Measurements from ENCODE around the gene EIF2AK3. TPM values are rescaled to one million over a fixed set of nuclear protein-coding genes. Genes with fewer than 3 reads are reported as not detected.

EIF2AK3 gene
- 10.7 and 18.4 TPM in 2 replicates for total RNA-seq (2014; rRNA removed; shearing (Covaris generic); ENCODE audit: low replicate concordance)

DNA sequence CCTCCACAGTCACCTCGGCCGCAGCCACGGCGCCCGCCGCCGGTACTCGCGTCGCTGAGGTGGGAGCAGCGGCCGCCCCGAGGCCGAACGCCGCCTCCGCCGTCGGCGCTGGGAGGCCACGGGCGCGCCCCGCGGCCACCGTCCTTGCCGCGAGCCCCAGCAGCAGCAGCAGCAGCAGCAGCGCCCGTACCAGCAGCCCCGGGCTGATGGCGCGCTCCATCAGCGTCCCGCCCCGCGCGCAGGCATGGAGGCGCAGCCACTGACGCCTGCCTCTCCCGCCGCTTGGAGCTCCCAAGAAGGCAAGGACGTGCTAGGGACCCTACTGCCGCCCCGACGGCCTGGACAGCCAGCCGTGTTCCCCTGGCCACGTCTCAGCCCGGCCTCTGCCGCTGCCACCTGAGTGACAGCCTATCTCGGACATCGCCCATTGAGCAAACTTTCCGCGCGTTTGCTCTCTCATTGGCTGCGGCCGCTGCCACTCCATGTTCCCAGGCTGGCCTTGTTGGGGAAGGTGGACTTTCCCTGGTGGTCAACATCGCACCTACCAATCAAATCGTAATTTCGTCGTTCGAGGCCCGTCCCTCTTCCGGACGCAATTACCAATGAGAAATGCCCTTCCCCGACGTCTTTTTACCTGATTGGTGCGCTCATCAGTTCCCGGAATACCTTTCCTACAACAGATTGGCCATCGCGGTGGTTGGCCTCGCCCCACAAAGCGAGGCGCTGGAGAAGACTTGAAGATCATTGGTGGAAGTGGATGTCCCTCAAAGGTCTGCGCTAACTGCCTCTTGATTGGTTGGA lies at the start of gene EIF2AK3:
Gene EIF2AK3, minus strand, starts transcription at position 410 of the 801 bp plus-strand sequence. Its CDS starts 190 bp downstream, at position 220.
- DNase-seq, result peak; percentile 100
- no peaks in the 10 kb centered on the region for H3K9me3 ChIP-seq (ENCODE audit: low read length)
- H3K4me1 ChIP-seq (ENCODE audit: low read length), result peaks cover 49% of the 10 kb centered on the region
- peak within 1 kb of the TSS; percentile 84 for H3K4me2 ChIP-seq (ENCODE audit: low read depth, low read length, poor library complexity, severe bottlenecking)
- peak within 1 kb of the TSS; percentile 79 for H3K9ac ChIP-seq (ENCODE audit: low read length)
- peaks cover 7% of the 10 kb centered on the region; the same call in 1 of the 2 replicates for H4K20me1 ChIP-seq (ENCODE audit: insufficient read depth, low read depth, low read length)
- peak within 1 kb of the TSS; percentile 89 for H3K4me3 ChIP-seq (ENCODE audit: low read length)
- peak within 1 kb of the TSS; percentile 76 for H3K27ac ChIP-seq (ENCODE audit: low read length)
- peak within 1 kb of the TSS; percentile 90 for H2AFZ ChIP-seq (ENCODE audit: low read length)
- no peaks in the 10 kb centered on the region for H3K36me3 ChIP-seq (ENCODE audit: insufficient read depth, low read length)
- no peaks in the 10 kb centered on the region for H3K27me3 ChIP-seq (ENCODE audit: low read length)
- peaks cover 43% of the 10 kb centered on the region for H3K79me2 ChIP-seq (ENCODE audit: low read length)
- no peaks in the 10 kb centered on the region for H3K9me2 ChIP-seq (replicated peaks; ENCODE audit: insufficient read depth, low read length)

DNA sequence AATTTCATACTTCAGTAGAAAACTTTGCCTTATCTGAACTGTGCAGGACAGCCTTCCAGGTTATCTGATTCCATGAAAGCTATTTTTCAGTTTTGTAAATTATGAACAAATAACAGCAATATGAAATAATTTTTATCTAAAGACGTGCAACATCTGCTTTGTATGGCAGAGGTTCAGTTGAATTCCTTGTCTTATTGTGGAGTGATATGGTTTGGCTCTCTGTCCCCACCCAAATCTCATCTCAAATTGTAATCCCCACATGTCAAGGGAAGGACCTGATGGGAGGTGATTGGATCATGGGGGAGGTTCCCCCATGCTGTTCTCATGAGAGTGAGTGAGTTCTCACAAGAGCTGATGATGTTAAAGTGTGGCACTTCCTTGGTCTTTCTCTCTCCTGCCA lies 46.1 kb upstream of the EIF2AK3 start:
- H2AFZ ChIP-seq (ENCODE audit: low read length), result no peak overlapping the region
- no peak overlapping the region for H3K4me3 ChIP-seq (ENCODE audit: low read length)
- no peak for DNase-seq
- no peaks in the 10 kb centered on the region for H3K36me3 ChIP-seq (ENCODE audit: insufficient read depth, low read length)
- H3K9ac ChIP-seq (ENCODE audit: low read length), result no peak overlapping the region
- H3K27me3 ChIP-seq (ENCODE audit: low read length), result no peaks in the 10 kb centered on the region
- H3K79me2 ChIP-seq (ENCODE audit: low read length), result no peaks in the 10 kb centered on the region
- no peak overlapping the region for H3K4me2 ChIP-seq (ENCODE audit: low read depth, low read length, poor library complexity, severe bottlenecking)
- H3K9me2 ChIP-seq (replicated peaks; ENCODE audit: insufficient read depth, low read length), result no peaks in the 10 kb centered on the region
- no peaks in the 10 kb centered on the region for H3K4me1 ChIP-seq (ENCODE audit: low read length)
- H3K9me3 ChIP-seq (ENCODE audit: low read length), result no peaks in the 10 kb centered on the region
- no peak overlapping the region for H3K27ac ChIP-seq (ENCODE audit: low read length)
- no peaks in the 10 kb centered on the region for H4K20me1 ChIP-seq (ENCODE audit: insufficient read depth, low read depth, low read length)

DNA sequence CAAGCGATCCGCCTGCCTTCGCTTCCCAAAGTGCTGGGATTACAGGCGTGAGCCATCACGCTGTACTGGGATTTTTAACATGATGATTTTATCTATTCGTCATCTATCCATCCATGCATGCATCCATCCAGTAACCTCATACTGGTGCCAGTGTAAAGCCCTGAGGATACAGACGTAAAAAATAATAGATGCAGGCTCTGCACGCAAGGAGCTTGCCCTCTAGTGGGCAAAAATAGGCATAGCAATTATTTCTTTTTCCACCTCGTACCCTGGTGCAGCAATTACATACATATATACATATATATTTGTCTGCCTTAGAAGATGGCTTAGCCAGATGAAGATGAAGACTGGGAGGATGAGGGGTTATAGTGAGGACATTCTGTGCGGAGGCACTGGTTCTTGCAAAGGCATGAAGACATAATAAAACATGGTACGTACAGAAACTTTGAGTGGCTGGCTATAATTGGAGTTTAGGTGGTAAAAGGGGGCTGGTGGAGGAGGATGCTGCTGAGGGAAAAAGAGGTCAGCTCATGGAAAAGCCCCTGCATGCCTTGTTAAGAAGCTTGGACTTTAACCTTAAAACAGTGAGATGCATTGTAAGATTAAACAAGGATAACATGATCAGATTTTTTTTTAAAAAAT lies 44.6 kb upstream of the EIF2AK3 start:
- no peaks in the 10 kb centered on the region for H3K27me3 ChIP-seq (ENCODE audit: low read length)
- no peak overlapping the region for H3K27ac ChIP-seq (ENCODE audit: low read length)
- H3K4me3 ChIP-seq (ENCODE audit: low read length), result no peak overlapping the region
- no peaks in the 10 kb centered on the region for H3K9me2 ChIP-seq (replicated peaks; ENCODE audit: insufficient read depth, low read length)
- DNase-seq, result peak; percentile 85
- no peak overlapping the region for H3K4me2 ChIP-seq (ENCODE audit: low read depth, low read length, poor library complexity, severe bottlenecking)
- no peaks in the 10 kb centered on the region for H3K36me3 ChIP-seq (ENCODE audit: insufficient read depth, low read length)
- H3K9ac ChIP-seq (ENCODE audit: low read length), result no peak overlapping the region
- H2AFZ ChIP-seq (ENCODE audit: low read length), result no peak overlapping the region
- no peaks in the 10 kb centered on the region for H3K79me2 ChIP-seq (ENCODE audit: low read length)
- H3K9me3 ChIP-seq (ENCODE audit: low read length), result no peaks in the 10 kb centered on the region
- H3K4me1 ChIP-seq (ENCODE audit: low read length), result no peaks in the 10 kb centered on the region
- H4K20me1 ChIP-seq (ENCODE audit: insufficient read depth, low read depth, low read length), result no peaks in the 10 kb centered on the region

DNA sequence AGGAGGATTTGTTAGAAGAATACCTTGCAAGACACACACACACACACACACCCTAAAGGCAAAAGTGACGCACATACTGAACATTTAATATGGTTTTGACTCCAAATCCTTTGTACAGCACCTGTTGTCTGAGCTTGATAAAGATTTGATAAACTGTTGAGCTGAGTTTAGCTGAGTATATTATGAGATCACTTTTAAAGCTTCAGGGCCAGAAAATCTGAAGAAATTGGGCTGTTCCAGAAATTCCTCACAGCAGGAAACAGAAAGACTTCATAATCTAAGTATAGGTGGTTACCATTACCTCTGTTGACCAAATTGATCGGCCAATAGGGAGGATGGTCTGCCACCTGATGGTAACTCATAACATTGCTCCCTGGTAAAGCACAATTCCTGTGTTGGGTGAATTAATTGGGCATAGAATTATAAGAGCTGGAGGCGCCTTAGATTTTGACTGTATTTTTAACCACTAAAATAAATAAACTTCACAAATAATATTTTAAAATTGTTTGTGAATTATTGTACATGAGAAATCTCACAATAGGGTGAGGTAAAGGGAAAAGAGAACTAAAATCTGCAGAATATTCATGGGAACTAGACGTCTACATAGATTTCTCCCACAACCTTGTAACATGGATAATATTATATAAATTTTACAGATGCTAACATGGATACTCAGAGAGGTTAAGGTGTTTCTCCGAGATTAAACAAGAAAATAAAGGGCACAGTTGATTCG lies 42.4 kb upstream of the EIF2AK3 start:
- no peaks in the 10 kb centered on the region for H3K9me2 ChIP-seq (replicated peaks; ENCODE audit: insufficient read depth, low read length)
- H3K9ac ChIP-seq (ENCODE audit: low read length), result no peak overlapping the region
- no peaks in the 10 kb centered on the region for H3K27me3 ChIP-seq (ENCODE audit: low read length)
- H3K27ac ChIP-seq (ENCODE audit: low read length), result no peak overlapping the region
- H4K20me1 ChIP-seq (ENCODE audit: insufficient read depth, low read depth, low read length), result no peaks in the 10 kb centered on the region
- DNase-seq, result peak; percentile 70
- H3K4me2 ChIP-seq (ENCODE audit: low read depth, low read length, poor library complexity, severe bottlenecking), result no peak overlapping the region
- no peak overlapping the region for H2AFZ ChIP-seq (ENCODE audit: low read length)
- no peaks in the 10 kb centered on the region for H3K36me3 ChIP-seq (ENCODE audit: insufficient read depth, low read length)
- H3K9me3 ChIP-seq (ENCODE audit: low read length), result no peaks in the 10 kb centered on the region
- H3K4me3 ChIP-seq (ENCODE audit: low read length), result no peak overlapping the region
- no peaks in the 10 kb centered on the region for H3K4me1 ChIP-seq (ENCODE audit: low read length)
- H3K79me2 ChIP-seq (ENCODE audit: low read length), result no peaks in the 10 kb centered on the region

DNA sequence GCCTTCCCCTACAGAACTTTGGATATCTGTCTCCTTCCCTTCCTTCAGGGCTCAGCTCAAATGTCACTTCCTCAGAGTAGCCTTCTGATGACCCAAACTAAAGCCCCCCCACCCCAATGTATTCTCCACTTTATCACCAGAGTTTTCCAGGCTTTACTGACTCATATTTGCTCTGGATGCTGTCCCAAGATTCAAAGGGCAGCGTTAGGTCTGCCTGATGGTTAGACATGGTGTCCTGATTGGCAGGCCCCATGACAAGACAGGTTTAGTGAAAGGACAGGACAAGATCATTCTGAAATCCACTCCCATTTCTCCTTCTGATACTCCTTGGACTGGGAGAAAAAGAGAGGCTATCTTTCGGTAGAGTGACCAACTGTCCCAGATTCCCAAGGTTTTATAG lies 41.6 kb upstream of the EIF2AK3 start:
- H3K36me3 ChIP-seq (ENCODE audit: insufficient read depth, low read length), result no peaks in the 10 kb centered on the region
- no peaks in the 10 kb centered on the region for H3K4me1 ChIP-seq (ENCODE audit: low read length)
- no peaks in the 10 kb centered on the region for H3K9me2 ChIP-seq (replicated peaks; ENCODE audit: insufficient read depth, low read length)
- no peak overlapping the region for H3K4me3 ChIP-seq (ENCODE audit: low read length)
- H3K4me2 ChIP-seq (ENCODE audit: low read depth, low read length, poor library complexity, severe bottlenecking), result no peak overlapping the region
- H3K27me3 ChIP-seq (ENCODE audit: low read length), result no peaks in the 10 kb centered on the region
- H3K9ac ChIP-seq (ENCODE audit: low read length), result no peak overlapping the region
- H3K79me2 ChIP-seq (ENCODE audit: low read length), result no peaks in the 10 kb centered on the region
- H3K27ac ChIP-seq (ENCODE audit: low read length), result no peak overlapping the region
- H3K9me3 ChIP-seq (ENCODE audit: low read length), result no peaks in the 10 kb centered on the region
- no peak for DNase-seq
- H2AFZ ChIP-seq (ENCODE audit: low read length), result no peak overlapping the region
- no peaks in the 10 kb centered on the region for H4K20me1 ChIP-seq (ENCODE audit: insufficient read depth, low read depth, low read length)

DNA sequence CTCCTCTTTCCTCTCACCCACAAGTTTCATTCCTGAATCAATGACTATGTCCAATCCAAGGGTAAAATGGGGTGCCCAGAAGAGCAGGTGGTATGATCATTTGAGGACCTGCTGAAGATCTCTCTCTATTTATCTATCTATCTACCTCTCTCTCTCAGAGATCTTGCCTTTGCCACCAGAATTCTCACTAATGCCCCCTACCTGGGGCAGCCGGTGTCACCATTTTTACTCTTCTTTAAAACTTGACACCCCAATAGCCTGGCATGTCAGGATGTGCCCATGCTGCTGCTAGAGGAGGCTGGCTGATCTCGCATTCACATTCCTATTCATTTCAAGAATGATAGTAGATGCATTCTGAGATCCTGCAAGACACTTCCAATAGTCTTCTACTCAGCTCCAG lies 40.0 kb upstream of the EIF2AK3 start:
- H3K9me3 ChIP-seq (ENCODE audit: low read length), result no peaks in the 10 kb centered on the region
- no peaks in the 10 kb centered on the region for H3K4me1 ChIP-seq (ENCODE audit: low read length)
- H2AFZ ChIP-seq (ENCODE audit: low read length), result no peak overlapping the region
- H3K4me2 ChIP-seq (ENCODE audit: low read depth, low read length, poor library complexity, severe bottlenecking), result no peak overlapping the region
- no peaks in the 10 kb centered on the region for H3K79me2 ChIP-seq (ENCODE audit: low read length)
- no peak overlapping the region for H3K9ac ChIP-seq (ENCODE audit: low read length)
- peak; percentile 54 for DNase-seq
- no peaks in the 10 kb centered on the region for H3K9me2 ChIP-seq (replicated peaks; ENCODE audit: insufficient read depth, low read length)
- H3K36me3 ChIP-seq (ENCODE audit: insufficient read depth, low read length), result no peaks in the 10 kb centered on the region
- no peak overlapping the region for H3K27ac ChIP-seq (ENCODE audit: low read length)
- H3K4me3 ChIP-seq (ENCODE audit: low read length), result no peak overlapping the region
- no peaks in the 10 kb centered on the region for H4K20me1 ChIP-seq (ENCODE audit: insufficient read depth, low read depth, low read length)
- H3K27me3 ChIP-seq (ENCODE audit: low read length), result no peaks in the 10 kb centered on the region

DNA sequence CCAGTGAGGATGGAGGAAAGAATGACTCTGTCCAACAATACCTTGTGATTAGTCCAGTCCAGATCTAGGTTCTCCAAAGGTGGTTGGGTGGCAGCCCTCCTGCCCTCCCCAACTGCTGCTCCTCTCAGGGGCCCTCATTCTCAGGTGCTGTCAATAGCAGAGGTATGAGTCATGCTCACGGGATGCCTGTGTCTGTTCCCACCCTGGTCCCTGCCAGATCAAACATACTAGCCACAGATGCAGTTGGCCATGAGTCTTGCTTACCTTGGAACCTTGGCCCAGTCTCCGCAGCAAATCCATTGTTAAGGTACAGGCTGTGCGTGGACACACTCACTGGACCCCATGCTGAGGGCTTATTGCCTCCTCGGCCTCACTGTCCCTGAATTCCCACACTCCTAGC lies 39.3 kb upstream of the EIF2AK3 start:
- no peak overlapping the region for H3K9ac ChIP-seq (ENCODE audit: low read length)
- H3K4me1 ChIP-seq (ENCODE audit: low read length), result no peaks in the 10 kb centered on the region
- DNase-seq, result no peak

DNA sequence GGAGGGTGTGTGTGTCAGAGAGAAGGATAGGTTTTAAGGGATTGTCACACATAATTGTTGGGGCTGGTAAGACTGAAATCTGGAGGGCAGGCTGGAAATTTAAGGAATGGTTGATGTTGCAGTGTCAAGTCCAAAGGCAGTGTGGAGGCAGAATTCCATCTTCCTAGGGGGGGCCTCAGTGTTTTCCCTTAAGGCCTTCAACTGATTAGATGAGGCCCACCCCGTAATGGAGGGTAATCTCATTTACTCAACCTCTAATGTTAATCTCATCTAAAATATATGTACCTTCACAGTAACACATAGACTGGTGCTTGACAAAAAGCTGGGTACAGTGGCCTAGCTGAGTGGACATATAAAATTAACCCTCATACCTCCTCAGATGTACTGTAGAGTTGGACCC lies 33.4 kb upstream of the EIF2AK3 start:
- no peaks in the 10 kb centered on the region for H3K9me2 ChIP-seq (replicated peaks; ENCODE audit: insufficient read depth, low read length)
- H3K9me3 ChIP-seq (ENCODE audit: low read length), result no peaks in the 10 kb centered on the region
- H3K4me2 ChIP-seq (ENCODE audit: low read depth, low read length, poor library complexity, severe bottlenecking), result no peak overlapping the region
- no peaks in the 10 kb centered on the region for H3K27me3 ChIP-seq (ENCODE audit: low read length)
- no peak overlapping the region for H3K9ac ChIP-seq (ENCODE audit: low read length)
- H3K27ac ChIP-seq (ENCODE audit: low read length), result no peak overlapping the region
- peaks cover 5% of the 10 kb centered on the region for H3K4me1 ChIP-seq (ENCODE audit: low read length)
- DNase-seq, result no peak
- no peak overlapping the region for H2AFZ ChIP-seq (ENCODE audit: low read length)
- H3K79me2 ChIP-seq (ENCODE audit: low read length), result no peaks in the 10 kb centered on the region
- no peak overlapping the region for H3K4me3 ChIP-seq (ENCODE audit: low read length)
- no peaks in the 10 kb centered on the region for H4K20me1 ChIP-seq (ENCODE audit: insufficient read depth, low read depth, low read length)
- H3K36me3 ChIP-seq (ENCODE audit: insufficient read depth, low read length), result no peaks in the 10 kb centered on the region

More for the DNA sequence above, 39.3 kb upstream of the EIF2AK3 start:
- Histone ChIP-seq H3K4me3 (ENCODE audit: low read length) (no peak overlapping the region), H2AFZ (ENCODE audit: low read length) (no peak overlapping the region), H3K4me2 (ENCODE audit: low read depth, low read length, poor library complexity, severe bottlenecking) (no peak overlapping the region), H3K27ac (ENCODE audit: low read length) (no peak overlapping the region), H4K20me1 (ENCODE audit: insufficient read depth, low read depth, low read length) (no peaks in the 10 kb centered on the region), H3K36me3 (ENCODE audit: insufficient read depth, low read length) (no peaks in the 10 kb centered on the region), H3K79me2 (ENCODE audit: low read length) (no peaks in the 10 kb centered on the region), H3K27me3 (ENCODE audit: low read length) (no peaks in the 10 kb centered on the region), H3K9me2 (replicated peaks; ENCODE audit: insufficient read depth, low read length) (no peaks in the 10 kb centered on the region), H3K9me3 (ENCODE audit: low read length) (no peaks in the 10 kb centered on the region)
